ENCODE measurements around the gene MAGI1. TPM values are rescaled to one million over a fixed set of nuclear protein-coding genes. Genes with fewer than 3 reads are reported as not detected.
"Not testable (repeated sequence)": the region's sequence is repeated elsewhere in the genome, so short reads cannot be mapped to it uniquely, and the experiment has no call there.

Gene MAGI1
- total RNA-seq, 2 donors from 2014 or later: 23.4 to 41.4 TPM

- TF ChIP-seq, protein P1, sequence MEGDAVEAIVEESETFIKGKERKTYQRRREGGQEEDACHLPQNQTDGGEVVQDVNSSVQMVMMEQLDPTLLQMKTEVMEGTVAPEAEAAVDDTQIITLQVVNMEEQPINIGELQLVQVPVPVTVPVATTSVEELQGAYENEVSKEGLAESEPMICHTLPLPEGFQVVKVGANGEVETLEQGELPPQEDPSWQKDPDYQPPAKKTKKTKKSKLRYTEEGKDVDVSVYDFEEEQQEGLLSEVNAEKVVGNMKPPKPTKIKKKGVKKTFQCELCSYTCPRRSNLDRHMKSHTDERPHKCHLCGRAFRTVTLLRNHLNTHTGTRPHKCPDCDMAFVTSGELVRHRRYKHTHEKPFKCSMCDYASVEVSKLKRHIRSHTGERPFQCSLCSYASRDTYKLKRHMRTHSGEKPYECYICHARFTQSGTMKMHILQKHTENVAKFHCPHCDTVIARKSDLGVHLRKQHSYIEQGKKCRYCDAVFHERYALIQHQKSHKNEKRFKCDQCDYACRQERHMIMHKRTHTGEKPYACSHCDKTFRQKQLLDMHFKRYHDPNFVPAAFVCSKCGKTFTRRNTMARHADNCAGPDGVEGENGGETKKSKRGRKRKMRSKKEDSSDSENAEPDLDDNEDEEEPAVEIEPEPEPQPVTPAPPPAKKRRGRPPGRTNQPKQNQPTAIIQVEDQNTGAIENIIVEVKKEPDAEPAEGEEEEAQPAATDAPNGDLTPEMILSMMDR (IDR thresholded peaks at IDR 0.05): no peak
- Histone ChIP-seq H3K4me1 (no peaks in the 10 kb centered on the region), H3K9ac (ENCODE audit: low read depth in 2 of 2, low read length in 2 of 2) (no peak overlapping the region), H3K4me3 (no peak overlapping the region), H3K27me3 (no peaks in the 10 kb centered on the region), H3K27ac (no peak overlapping the region), H3K9me3 (no peaks in the 10 kb centered on the region), H3K36me3 (no peaks in the 10 kb centered on the region)
- intact Hi-C loops (cut with DNase I): no loop called here
- DNase-seq: no peak
Observed at GRCh38 chr3:66033241-66034138, 5.2 kb downstream of the MAGI1 start.

DNA sequence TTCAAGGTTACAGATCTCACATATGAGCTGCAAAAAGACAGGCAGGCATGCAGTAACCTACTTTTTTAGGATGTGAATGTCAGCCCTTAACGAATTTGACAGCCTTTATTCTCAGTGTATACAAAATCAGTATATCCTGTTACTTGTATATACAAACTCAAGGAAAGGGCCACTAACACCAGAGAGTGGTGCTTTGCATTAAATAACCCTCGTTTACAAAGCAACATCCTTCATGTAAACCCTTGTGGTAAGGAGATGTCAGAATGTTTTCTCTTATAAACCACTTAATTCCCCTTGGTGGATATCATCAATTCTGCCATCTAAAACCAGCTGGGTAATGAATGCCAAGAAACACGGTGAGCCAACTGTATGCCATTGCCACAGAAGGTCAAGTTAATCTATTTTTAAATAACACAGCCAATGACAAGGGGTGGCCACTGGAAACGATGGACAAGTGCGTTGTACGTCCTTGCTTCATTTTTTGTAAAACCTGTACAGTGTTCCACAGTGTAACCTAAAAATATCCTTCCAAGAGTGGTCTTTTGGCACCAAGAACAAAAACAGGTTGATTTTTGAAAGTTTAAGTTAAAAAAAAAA lies 7.5 kb downstream of the MAGI1 start:
- H3K27me3 ChIP-seq: no peaks in the 10 kb centered on the region
- H3K36me3 ChIP-seq: no peaks in the 10 kb centered on the region
- H3K9ac ChIP-seq (ENCODE audit: low read depth in 2 of 2, low read length in 2 of 2): no peak overlapping the region
- TF ChIP-seq, protein P1 (IDR thresholded peaks at IDR 0.05): no peak
- no peaks in the 10 kb centered on the region for H3K4me1 ChIP-seq
- no peak overlapping the region for H3K27ac ChIP-seq
- H3K4me3 ChIP-seq: no peak overlapping the region
- no peaks in the 10 kb centered on the region for H3K9me3 ChIP-seq
- intact Hi-C loops (cut with DNase I): no loop called here
- no peak for DNase-seq

GRCh38 chr3:66029443-66029842 lies 9.3 kb downstream of the MAGI1 start:
- no peak overlapping the region for H3K4me3 ChIP-seq
- H3K27ac ChIP-seq: no peak overlapping the region
- no peaks in the 10 kb centered on the region for H3K9me3 ChIP-seq
- H3K27me3 ChIP-seq: no peaks in the 10 kb centered on the region
- H3K36me3 ChIP-seq: no peaks in the 10 kb centered on the region
- intact Hi-C loops (cut with DNase I): no loop called here
- no peaks in the 10 kb centered on the region for H3K4me1 ChIP-seq
- TF ChIP-seq, protein P1 (IDR thresholded peaks at IDR 0.05): no peak
- no peak for DNase-seq
- H3K9ac ChIP-seq (ENCODE audit: low read depth in 2 of 2, low read length in 2 of 2): no peak overlapping the region

DNA sequence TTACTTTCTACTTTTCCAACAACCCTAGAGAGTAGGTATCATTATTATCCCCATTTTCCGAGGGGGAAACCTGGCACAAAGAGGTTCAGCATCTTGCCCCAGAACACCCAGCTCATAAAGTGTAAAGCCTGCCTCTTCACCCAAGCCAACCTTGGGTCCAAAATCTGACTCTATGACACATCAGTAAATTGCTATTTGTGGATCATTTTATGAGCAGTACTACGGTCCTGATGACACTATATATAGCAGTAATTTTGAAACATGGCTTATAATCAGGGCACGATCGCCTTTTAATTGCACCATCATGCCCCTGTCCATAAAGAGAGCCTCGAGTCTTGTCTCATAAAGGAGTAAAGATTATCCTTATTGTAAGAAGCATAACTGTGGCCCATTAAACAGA lies 9.7 kb downstream of the MAGI1 start:
- TF ChIP-seq, protein P1 (IDR thresholded peaks at IDR 0.05): no peak
- H3K9ac ChIP-seq (ENCODE audit: low read depth in 2 of 2, low read length in 2 of 2): no peak overlapping the region
- no peaks in the 10 kb centered on the region for H3K36me3 ChIP-seq
- no peak for DNase-seq
- H3K4me3 ChIP-seq: no peak overlapping the region
- intact Hi-C loops (cut with DNase I): no loop called here
- no peaks in the 10 kb centered on the region for H3K4me1 ChIP-seq
- no peaks in the 10 kb centered on the region for H3K27me3 ChIP-seq
- no peak overlapping the region for H3K27ac ChIP-seq
- no peaks in the 10 kb centered on the region for H3K9me3 ChIP-seq

DNA sequence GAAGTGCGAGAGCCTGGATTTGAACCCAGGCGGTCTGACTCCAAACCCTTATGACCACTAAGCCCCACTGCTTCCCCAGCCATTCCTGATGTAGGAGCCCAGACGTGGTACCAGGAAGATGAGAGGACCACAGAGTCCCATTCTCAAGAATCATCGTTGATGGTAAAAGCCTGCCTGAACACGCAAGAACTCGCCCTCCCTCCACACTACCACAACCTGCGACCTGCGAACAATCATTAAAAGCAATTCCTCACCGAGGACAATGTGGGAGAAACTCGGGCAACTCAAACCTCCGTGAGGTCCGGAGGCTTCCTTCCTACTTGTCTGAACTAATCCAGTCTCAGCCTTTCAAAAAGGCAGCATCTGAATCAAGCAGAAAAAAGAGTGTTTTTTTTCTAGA lies 10.3 kb downstream of the MAGI1 start:
- Histone ChIP-seq H3K4me1 (no peaks in the 10 kb centered on the region), H3K27me3 (no peaks in the 10 kb centered on the region), H3K36me3 (no peaks in the 10 kb centered on the region), H3K9me3 (no peaks in the 10 kb centered on the region), H3K9ac (ENCODE audit: low read depth in 2 of 2, low read length in 2 of 2) (no peak overlapping the region), H3K4me3 (no peak overlapping the region), H3K27ac (no peak overlapping the region)
- DNase-seq: no peak
- TF ChIP-seq, protein P1 (IDR thresholded peaks at IDR 0.05): no peak
- intact Hi-C loops (cut with DNase I): no loop called here

GRCh38 chr3:66027099-66027498 lies 11.6 kb downstream of the MAGI1 start:
- H3K27ac ChIP-seq; intact Hi-C loops (cut with DNase I); H3K4me1 ChIP-seq; H3K9me3 ChIP-seq; H3K9ac ChIP-seq (ENCODE audit: low read depth in 2 of 2, low read length in 2 of 2); H3K36me3 ChIP-seq; H3K27me3 ChIP-seq; DNase-seq; H3K4me3 ChIP-seq: not testable (repeated sequence)

Data from colonic mucosa (tissue), 4 donors.